Activated CD4-positive, alpha-beta T cell treated with anti-CD3 and anti-CD28 coated beads for 24 hours (primary cell): Measurements from ENCODE around the gene LMAN2.
"Not testable (repeated sequence)": the region's sequence is repeated elsewhere in the genome, so short reads cannot be mapped to it uniquely, and the experiment has no call there.

Experiments
- DNase-seq, 2 donors: peaks; one replicate each; pipeline ENCODE4 v3.0.0-alpha.2; 2020; ENCODE audit warnings: low read depth in 2 of 2

LMAN2 gene

GRCh38 chr5:177378884-177379883, 27.7 kb upstream of the LMAN2 start:
- no peak for DNase-seq

DNA sequence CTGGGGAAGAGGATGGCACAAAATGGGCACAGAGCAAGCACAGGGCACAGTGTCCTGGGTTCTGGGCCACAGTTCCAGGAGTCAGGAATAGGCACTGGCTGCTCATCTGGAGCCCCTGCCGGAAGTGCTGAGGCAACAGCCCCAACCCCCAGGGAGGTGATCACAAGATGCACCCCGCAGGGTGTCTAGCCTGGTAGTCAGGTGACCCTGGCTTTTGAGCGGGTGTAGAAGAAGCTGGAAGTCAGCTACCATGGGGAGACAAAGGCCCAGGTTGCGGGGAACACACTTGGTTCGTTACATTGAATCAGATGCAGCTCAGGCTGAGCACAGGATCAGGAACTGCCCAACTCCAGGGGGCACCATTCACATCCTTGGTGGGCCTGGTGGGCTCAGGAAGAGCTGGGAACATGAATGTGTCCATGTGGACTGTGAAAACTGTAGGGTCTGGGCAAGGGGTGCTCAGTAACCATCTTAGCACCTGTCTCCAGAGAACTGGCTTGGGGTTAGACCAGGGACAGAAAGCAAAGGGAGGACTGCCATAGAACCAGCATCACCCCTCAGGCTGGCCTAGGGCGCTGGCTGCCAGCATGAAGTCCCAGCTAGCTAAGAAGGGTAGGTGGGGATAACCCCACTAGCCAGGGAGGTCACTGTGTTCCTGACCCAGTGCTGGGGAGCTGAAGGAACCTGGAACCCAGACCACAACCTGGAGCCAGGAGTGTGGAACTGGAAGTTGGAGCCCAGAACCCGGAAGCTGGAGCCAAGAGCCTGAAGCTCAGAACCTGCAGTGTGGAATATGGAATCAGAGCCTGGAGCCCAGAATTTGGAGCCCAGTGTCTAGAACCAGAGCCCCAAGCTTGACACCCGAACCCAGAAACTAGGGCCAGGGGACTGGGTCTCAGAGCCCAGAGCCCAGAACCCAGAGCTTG, 26.6 kb upstream of the LMAN2 start:
- DNase-seq = no peak

GRCh38 chr5:177376107-177376506, 24.6 kb upstream of the LMAN2 start:
- DNase-seq = no peak

GRCh38 chr5:177375516-177375915, 24.0 kb upstream of the LMAN2 start:
- not testable (repeated sequence) for DNase-seq

GRCh38 chr5:177374211-177374610, 22.7 kb upstream of the LMAN2 start:
- DNase-seq = no peak

GRCh38 chr5:177373806-177374205, 22.3 kb upstream of the LMAN2 start:
- DNase-seq = no peak

DNA sequence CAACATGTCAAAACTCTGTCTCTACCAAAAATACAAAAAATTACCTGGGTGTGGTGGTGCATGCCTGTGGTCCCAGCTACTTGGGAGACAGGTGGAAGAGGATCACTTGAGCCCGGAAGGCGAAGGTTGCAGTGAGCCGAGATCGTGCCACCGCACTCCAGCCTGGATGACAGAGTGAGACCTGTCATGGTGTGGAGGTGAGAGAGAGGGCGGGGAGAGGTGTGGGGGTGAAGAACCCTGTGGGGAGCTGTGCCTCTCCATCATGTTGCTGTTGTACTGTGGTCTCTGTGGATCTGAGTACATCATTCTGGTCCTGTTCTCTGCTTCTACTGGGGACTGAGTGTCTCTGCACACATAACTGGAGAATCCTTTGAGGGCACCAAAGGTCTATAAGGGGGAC, 21.4 kb upstream of the LMAN2 start:
- DNase-seq = no peak

DNA sequence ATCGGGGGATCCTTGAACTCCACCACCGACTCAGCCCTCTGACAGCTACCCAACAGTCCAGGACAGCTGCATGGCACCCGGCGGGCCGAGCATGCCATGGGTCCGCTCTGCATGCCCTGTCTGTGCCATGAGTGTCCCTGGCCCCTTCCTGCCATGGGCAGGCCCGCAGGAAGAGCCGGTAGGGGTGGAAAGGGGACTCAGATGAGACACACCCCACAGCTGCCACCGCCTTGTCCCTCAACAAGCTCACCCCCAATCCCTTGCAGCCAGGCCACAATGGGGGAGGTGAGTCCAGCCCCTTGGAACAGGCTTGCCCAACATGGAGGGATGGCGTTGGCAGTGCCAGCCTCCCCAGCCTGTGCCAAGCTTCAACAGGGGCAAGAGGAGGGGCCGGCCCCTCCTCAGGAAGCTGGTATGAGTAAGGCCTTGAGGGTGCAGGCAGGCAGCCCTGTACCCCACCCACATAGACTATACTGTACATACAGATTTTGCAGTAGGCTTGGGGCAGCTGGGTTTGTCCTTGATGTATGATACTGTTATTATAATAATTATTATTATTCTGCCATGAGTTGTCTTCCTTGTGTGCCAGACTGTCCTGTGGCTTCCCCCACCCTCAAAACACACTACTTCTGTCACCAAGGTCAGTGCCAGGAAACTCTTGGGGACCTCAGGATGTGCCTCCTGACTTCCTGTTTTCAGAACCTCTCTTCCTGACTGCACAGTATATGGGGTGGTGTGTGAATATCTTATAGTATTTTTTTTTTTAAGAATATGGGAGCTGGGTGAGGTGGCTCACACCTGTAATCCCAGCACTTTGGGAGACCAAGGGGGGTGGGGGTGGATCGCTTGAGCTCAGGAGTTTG, 20.8 kb upstream of the LMAN2 start:
- DNase-seq = no peak

DNA sequence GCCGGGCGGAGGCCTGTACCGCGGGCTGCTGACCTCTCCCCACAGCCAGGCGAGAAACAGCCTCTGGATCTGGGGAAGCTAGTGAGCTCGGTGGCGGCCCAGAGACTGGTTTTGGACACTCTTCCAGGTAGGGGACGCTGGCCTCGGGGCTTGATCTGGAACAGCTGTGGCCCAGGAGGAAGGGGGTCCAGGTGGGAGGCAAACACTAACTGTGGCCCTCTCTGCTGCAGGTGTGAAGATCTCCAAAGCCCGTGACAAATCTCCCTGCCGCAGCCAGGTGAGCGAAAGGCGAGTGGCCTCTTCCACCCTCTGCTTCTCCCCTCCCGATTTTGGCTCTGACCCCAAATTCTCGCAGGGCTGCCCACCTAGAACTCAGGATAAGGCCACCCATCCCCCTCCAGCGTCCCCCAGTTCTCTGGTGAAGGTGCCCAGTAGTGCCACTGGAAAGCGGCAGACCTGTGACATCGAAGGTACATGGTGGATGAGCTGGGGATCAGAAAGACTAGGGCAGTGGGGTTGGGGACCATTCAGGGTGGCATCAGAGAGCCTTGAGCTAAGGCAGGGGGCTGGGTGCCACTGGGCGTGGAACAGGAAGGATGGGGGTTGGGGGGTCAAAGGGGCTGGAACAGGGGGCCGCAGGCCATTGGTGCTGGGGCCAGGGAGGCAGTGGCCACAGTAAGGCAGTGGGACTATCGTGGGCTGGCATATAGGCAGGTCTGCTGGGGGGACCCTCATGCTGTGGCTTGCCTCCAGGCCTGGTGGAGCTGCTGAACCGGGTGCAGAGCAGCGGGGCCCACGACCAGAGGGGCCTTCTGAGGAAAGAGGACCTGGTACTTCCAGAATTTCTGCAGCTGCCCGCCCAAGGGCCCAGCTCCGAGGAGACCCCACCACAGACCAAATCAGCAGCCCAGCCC, 19.9 kb upstream of the LMAN2 start:
- no peak for DNase-seq

DNA sequence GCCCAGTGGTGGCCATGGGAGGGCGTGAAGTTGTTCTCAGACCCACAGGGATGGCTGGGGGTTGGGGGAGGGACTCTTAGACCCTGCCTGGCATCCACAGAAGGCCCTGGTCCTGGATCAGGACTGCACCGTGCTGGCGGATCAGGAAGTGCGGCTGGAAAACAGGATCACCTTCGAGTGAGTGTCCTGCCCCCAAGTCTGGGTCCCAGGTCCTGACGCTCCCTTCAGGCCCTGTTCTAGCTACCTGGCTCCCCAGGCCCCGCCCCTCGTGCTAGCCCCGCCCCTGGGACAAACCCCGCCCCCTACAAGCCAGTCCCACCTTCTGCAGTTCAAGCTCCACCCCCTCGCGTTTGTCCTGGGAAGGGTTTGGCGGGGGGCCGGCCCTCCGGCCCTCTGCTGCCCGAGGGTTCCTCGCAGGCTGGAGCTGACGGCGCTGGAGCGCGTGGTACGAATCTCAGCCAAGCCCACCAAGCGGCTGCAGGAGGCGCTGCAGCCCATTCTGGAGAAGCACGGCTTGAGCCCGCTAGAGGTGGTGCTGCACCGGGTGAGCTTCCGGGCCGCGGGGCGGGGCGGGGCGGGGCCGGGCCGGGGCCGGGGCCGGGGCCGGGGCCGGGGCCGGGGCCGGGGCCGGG, 19.1 kb upstream of the LMAN2 start:
- DNase-seq = no peak

- no peak for DNase-seq
Measured at GRCh38 chr5:177369645-177370440, 18.4 kb upstream of the LMAN2 start.

DNA sequence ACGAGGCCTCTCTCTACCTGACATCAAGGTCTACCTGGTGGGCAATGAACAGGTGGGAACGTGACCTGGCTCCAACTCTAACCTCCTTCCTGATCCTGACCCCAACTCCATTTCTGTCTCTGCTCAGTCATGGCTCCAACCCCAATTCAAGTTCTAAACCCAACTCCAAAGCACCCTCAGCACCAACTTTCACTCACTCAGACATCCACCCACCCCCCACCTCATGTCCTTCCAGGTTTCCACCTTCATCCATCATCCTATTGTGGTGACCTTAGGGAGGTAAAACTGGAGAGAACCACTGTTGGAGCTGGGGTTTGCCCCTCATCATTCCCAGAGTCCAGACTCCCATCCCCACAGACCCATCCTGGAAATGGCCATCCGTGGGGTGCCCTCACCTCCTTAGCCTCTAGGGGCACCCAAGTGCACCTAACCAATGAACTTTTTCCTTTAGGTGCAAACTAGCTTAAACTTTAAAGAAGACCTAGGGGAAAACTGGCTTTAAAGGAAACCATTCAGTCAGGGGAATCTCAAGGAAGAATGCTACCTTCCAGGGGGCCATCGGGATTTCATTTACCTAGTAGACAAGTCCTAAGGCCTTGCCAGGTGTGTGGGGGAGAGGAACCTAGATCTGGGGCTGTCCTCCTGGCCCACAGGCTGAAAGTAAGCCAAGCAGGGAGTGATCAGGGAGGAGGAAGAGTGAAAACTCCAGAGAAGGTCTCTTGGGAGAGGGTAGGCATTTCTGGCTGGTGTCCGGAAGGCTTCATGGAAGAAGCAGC, 17.6 kb upstream of the LMAN2 start:
- DNase-seq = no peak

DNA sequence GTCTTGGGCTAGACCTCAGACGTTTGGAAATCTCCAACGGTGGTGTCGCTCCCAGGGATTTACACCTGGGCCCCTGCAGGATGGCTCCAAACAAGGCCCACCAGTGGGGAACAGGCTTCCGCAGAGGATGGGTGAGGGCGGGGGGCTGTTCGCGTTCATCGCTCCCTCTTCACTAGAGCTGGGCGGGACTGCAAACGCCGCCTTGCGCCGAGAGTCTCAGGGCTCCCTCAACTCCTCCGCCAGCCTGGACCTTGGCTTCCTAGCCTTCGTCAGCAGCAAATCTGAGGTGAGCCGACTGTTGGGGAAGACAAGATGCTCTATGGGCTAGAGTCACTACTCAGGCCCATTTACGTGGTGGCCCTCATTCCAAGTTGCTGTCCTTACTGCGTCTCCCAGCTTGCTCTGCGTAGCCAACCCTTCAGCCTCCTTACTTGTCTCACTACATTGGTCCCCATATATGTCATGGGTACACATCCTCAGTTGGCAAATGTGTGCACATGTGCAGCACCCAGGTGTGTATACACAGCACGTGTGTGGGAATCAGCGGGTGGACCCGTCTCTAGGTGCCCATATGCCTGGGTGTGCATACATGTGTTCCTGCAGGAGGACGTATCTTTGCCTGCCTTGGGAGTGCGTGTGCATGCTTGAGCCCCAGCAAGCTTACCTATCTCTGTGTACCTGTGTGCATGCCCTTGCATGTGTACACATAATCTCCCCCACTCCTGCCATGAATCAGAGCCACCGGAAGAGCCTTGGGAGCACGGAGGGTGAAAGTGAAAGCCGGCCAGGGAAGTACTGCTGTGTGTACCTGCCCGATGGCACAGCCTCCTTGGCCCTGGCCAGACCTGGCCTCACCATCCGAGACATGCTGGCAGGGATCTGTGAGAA, 16.8 kb upstream of the LMAN2 start:
- DNase-seq = no peak

GRCh38 chr5:177367323-177367848, 15.9 kb upstream of the LMAN2 start:
- no peak for DNase-seq

DNA sequence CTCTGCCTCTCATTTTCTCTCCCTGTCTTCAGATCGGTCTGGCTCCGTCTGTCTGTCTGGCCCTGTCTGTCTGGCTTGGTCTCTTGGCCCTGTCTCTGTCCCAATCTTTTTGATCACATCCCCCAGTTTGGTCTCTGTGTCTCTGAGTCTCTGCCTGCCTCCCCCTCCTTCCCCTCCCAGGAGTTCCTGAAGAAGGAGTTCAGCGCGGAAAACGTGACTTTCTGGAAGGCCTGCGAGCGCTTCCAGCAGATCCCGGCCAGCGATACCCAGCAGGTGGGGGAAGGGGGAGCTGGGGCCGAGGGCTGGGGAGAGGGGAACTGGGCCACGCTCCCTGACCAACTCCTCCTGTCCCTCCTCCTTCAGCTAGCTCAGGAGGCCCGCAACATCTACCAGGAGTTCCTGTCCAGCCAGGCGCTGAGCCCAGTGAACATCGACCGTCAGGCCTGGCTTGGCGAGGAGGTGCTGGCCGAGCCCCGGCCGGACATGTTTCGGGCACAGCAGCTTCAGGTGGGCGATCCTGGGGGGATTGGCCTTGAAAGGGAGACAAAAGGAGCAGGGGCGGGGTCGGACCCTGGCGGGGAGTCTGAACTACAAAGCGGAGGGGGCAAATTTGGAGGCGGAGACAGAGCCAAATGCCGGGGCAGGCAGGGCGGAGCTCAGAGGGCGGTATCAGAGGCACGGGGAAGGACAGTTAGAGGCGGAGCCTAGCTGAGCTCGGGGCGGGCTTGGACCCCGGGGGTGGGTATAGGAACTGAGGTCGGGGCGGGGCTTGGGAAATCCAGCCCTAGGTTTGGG, 15.3 kb upstream of the LMAN2 start:
- no peak for DNase-seq

- no peak for DNase-seq
Measured at GRCh38 chr5:177365845-177366527, 14.5 kb upstream of the LMAN2 start.
